ENCODE data around the gene GRM8.
"Not testable (repeated sequence)": the region's sequence is repeated elsewhere in the genome, so short reads cannot be mapped to it uniquely, and the experiment has no call there.

The GRM8 gene

GRCh38 chr7:126911627-126912026 lies 341.1 kb downstream of the GRM8 start:
- H3K9ac ChIP-seq (ENCODE audit: low read depth, low read length); H3K9me3 ChIP-seq (ENCODE audit: control insufficient read depth, insufficient read depth, low read length); H3K4me1 ChIP-seq (ENCODE audit: control insufficient read depth, insufficient read depth, low read length); H3K27ac ChIP-seq (ENCODE audit: low read depth, low read length); H3K27me3 ChIP-seq (ENCODE audit: control insufficient read depth, insufficient read depth, low read length); H3K36me3 ChIP-seq (ENCODE audit: control insufficient read depth, insufficient read depth, low read length); H3K4me3 ChIP-seq (ENCODE audit: low read depth, low read length): not testable (repeated sequence)

GRCh38 chr7:126908564-126908963 lies 344.2 kb downstream of the GRM8 start:
- not testable (repeated sequence) for H3K27me3 ChIP-seq (ENCODE audit: control insufficient read depth, insufficient read depth, low read length); H3K36me3 ChIP-seq (ENCODE audit: control insufficient read depth, insufficient read depth, low read length); H3K4me1 ChIP-seq (ENCODE audit: control insufficient read depth, insufficient read depth, low read length); H3K27ac ChIP-seq (ENCODE audit: low read depth, low read length); H3K9me3 ChIP-seq (ENCODE audit: control insufficient read depth, insufficient read depth, low read length); H3K4me3 ChIP-seq (ENCODE audit: low read depth, low read length); H3K9ac ChIP-seq (ENCODE audit: low read depth, low read length)

GRCh38 chr7:126907657-126908056 lies 345.1 kb downstream of the GRM8 start:
- not testable (repeated sequence) for H3K4me1 ChIP-seq (ENCODE audit: control insufficient read depth, insufficient read depth, low read length); H3K27me3 ChIP-seq (ENCODE audit: control insufficient read depth, insufficient read depth, low read length); H3K9ac ChIP-seq (ENCODE audit: low read depth, low read length); H3K36me3 ChIP-seq (ENCODE audit: control insufficient read depth, insufficient read depth, low read length); H3K4me3 ChIP-seq (ENCODE audit: low read depth, low read length); H3K9me3 ChIP-seq (ENCODE audit: control insufficient read depth, insufficient read depth, low read length); H3K27ac ChIP-seq (ENCODE audit: low read depth, low read length)

GRCh38 chr7:126905255-126905654 lies 347.5 kb downstream of the GRM8 start:
- H3K4me1 ChIP-seq (ENCODE audit: control insufficient read depth, insufficient read depth, low read length); H3K27me3 ChIP-seq (ENCODE audit: control insufficient read depth, insufficient read depth, low read length); H3K4me3 ChIP-seq (ENCODE audit: low read depth, low read length); H3K9me3 ChIP-seq (ENCODE audit: control insufficient read depth, insufficient read depth, low read length); H3K36me3 ChIP-seq (ENCODE audit: control insufficient read depth, insufficient read depth, low read length); H3K27ac ChIP-seq (ENCODE audit: low read depth, low read length); H3K9ac ChIP-seq (ENCODE audit: low read depth, low read length): not testable (repeated sequence)

GRCh38 chr7:126901041-126901765 lies 351.5 kb downstream of the GRM8 start:
- not testable (repeated sequence) for H3K9me3 ChIP-seq (ENCODE audit: control insufficient read depth, insufficient read depth, low read length); H3K36me3 ChIP-seq (ENCODE audit: control insufficient read depth, insufficient read depth, low read length); H3K4me3 ChIP-seq (ENCODE audit: low read depth, low read length); H3K27me3 ChIP-seq (ENCODE audit: control insufficient read depth, insufficient read depth, low read length); H3K4me1 ChIP-seq (ENCODE audit: control insufficient read depth, insufficient read depth, low read length); H3K9ac ChIP-seq (ENCODE audit: low read depth, low read length); H3K27ac ChIP-seq (ENCODE audit: low read depth, low read length)

GRCh38 chr7:126887980-126888379 lies 364.8 kb downstream of the GRM8 start:
- H3K27ac ChIP-seq (ENCODE audit: low read depth, low read length); H3K9ac ChIP-seq (ENCODE audit: low read depth, low read length); H3K27me3 ChIP-seq (ENCODE audit: control insufficient read depth, insufficient read depth, low read length); H3K9me3 ChIP-seq (ENCODE audit: control insufficient read depth, insufficient read depth, low read length); H3K36me3 ChIP-seq (ENCODE audit: control insufficient read depth, insufficient read depth, low read length); H3K4me1 ChIP-seq (ENCODE audit: control insufficient read depth, insufficient read depth, low read length); H3K4me3 ChIP-seq (ENCODE audit: low read depth, low read length): not testable (repeated sequence)

- H3K27me3 ChIP-seq (ENCODE audit: control insufficient read depth, insufficient read depth, low read length); H3K9ac ChIP-seq (ENCODE audit: low read depth, low read length); H3K36me3 ChIP-seq (ENCODE audit: control insufficient read depth, insufficient read depth, low read length); H3K4me1 ChIP-seq (ENCODE audit: control insufficient read depth, insufficient read depth, low read length); H3K4me3 ChIP-seq (ENCODE audit: low read depth, low read length); H3K9me3 ChIP-seq (ENCODE audit: control insufficient read depth, insufficient read depth, low read length); H3K27ac ChIP-seq (ENCODE audit: low read depth, low read length): not testable (repeated sequence)
Observed at GRCh38 chr7:126887560-126887959, 365.2 kb downstream of the GRM8 start.

- not testable (repeated sequence) for H3K9ac ChIP-seq (ENCODE audit: low read depth, low read length); H3K36me3 ChIP-seq (ENCODE audit: control insufficient read depth, insufficient read depth, low read length); H3K4me3 ChIP-seq (ENCODE audit: low read depth, low read length); H3K9me3 ChIP-seq (ENCODE audit: control insufficient read depth, insufficient read depth, low read length); H3K27me3 ChIP-seq (ENCODE audit: control insufficient read depth, insufficient read depth, low read length); H3K4me1 ChIP-seq (ENCODE audit: control insufficient read depth, insufficient read depth, low read length)
- H3K27ac ChIP-seq (ENCODE audit: low read depth, low read length), result peak overlapping the region; percentile 42
Observed at GRCh38 chr7:126882730-126883129, 370.0 kb downstream of the GRM8 start.

GRCh38 chr7:126881908-126882307 lies 370.8 kb downstream of the GRM8 start:
- H3K27me3 ChIP-seq (ENCODE audit: control insufficient read depth, insufficient read depth, low read length); H3K9ac ChIP-seq (ENCODE audit: low read depth, low read length); H3K36me3 ChIP-seq (ENCODE audit: control insufficient read depth, insufficient read depth, low read length); H3K4me1 ChIP-seq (ENCODE audit: control insufficient read depth, insufficient read depth, low read length); H3K9me3 ChIP-seq (ENCODE audit: control insufficient read depth, insufficient read depth, low read length); H3K27ac ChIP-seq (ENCODE audit: low read depth, low read length); H3K4me3 ChIP-seq (ENCODE audit: low read depth, low read length): not testable (repeated sequence)

GRCh38 chr7:126881315-126881714 lies 371.4 kb downstream of the GRM8 start:
- H3K9me3 ChIP-seq (ENCODE audit: control insufficient read depth, insufficient read depth, low read length), result no peaks in the 10 kb centered on the region
- H3K36me3 ChIP-seq (ENCODE audit: control insufficient read depth, insufficient read depth, low read length), result no peaks in the 10 kb centered on the region
- no peaks in the 10 kb centered on the region for H3K27me3 ChIP-seq (ENCODE audit: control insufficient read depth, insufficient read depth, low read length)
- H3K4me3 ChIP-seq (ENCODE audit: low read depth, low read length), result no peak overlapping the region
- no peak overlapping the region for H3K27ac ChIP-seq (ENCODE audit: low read depth, low read length)
- H3K9ac ChIP-seq (ENCODE audit: low read depth, low read length), result no peak overlapping the region
- peaks cover 6% of the 10 kb centered on the region; the same call in 1 of the 2 replicates for H3K4me1 ChIP-seq (ENCODE audit: control insufficient read depth, insufficient read depth, low read length)

- H3K36me3 ChIP-seq (ENCODE audit: control insufficient read depth, insufficient read depth, low read length); H3K9me3 ChIP-seq (ENCODE audit: control insufficient read depth, insufficient read depth, low read length); H3K9ac ChIP-seq (ENCODE audit: low read depth, low read length); H3K4me1 ChIP-seq (ENCODE audit: control insufficient read depth, insufficient read depth, low read length); H3K27me3 ChIP-seq (ENCODE audit: control insufficient read depth, insufficient read depth, low read length); H3K4me3 ChIP-seq (ENCODE audit: low read depth, low read length); H3K27ac ChIP-seq (ENCODE audit: low read depth, low read length): not testable (repeated sequence)
Observed at GRCh38 chr7:126876536-126876935, 376.2 kb downstream of the GRM8 start.

Data from HUES48 (cell line).